Medulla oblongata (tissue), 1 donor: ENCODE data around the gene ATG3.
"Not testable (repeated sequence)": the region's sequence is repeated elsewhere in the genome, so short reads cannot be mapped to it uniquely, and the experiment has no call there.

Experiments
- DNase-seq: peaks from one replicate; pipeline ENCODE4 v3.0.0-alpha.2; 2015; ENCODE audit errors: extremely low spot score

Gene ATG3

DNA sequence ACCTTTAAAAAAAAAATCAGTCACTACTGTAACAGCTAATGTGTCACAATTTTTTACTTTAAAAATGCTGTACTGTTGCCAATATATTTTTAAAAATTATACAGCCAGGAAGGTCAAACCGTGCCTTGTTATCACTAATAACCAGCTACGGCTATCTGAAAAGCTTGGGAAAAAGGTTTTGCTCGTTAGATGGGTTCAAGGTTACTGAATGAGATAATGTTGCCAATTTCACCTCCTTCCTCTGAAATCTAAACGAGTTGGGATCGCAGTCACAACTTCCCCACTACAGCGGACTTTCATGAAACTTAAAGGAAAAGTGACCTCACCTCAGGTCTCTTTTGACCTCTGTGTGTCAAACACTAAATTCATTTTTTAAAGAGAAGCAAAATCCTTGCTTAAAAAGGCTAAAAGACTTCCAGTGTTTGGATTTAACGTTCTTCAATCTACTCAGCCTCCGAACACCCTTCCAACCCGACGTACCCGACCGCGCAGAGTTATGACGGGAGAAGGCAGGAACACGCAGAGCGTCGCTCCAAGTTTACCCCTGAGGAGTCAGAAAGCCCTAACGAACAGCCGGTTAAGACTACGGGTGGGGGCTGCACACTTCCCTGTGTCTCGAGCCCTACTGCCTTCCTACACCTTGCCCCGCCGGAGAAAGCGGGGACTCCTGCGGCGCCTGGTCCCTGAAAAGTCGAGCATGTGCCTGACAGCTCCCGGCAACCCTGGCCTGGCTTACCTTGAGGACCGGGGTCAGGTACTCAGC is 860 bp downstream of the ATG3 start:
- peak; percentile 67 for DNase-seq

DNA sequence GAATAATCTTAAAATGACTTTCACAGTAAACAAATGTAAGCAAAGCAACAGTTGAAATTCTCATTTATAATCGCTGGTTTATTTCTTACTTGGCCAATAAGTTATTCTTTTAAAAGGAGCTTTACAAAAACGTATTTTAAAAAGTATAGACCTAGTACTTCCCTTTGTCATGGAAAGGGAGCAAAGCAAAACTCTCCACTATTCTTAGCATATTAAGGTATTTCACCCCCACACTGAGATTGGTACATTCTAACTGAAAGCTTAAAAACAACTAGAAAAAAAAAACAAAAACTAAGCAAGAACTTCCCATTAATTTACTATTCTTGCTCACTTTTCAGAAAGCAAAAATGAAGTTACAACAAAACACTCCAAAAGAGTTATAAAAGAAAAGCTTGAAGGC is 1.5 kb downstream of the ATG3 start:
- DNase-seq: no peak

DNA sequence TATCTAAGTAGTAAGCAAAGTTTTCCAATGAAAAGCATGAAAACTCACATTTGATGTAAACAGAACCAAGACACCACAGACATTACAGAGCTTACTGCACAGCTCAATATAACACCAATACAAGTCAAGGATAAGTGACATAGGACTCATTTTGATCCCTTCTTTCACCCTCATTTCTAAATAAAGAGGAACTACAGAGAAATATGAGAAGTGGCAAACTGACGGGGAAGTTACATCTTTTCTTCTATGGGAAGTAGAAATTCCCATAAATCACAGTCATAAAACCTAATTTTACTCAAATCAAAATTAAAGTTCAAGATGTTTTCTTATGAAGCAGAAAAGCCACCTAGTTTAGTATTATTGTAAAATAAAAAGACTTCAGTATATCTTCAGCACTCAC is 3.8 kb downstream of the ATG3 start:
- no peak for DNase-seq

DNA sequence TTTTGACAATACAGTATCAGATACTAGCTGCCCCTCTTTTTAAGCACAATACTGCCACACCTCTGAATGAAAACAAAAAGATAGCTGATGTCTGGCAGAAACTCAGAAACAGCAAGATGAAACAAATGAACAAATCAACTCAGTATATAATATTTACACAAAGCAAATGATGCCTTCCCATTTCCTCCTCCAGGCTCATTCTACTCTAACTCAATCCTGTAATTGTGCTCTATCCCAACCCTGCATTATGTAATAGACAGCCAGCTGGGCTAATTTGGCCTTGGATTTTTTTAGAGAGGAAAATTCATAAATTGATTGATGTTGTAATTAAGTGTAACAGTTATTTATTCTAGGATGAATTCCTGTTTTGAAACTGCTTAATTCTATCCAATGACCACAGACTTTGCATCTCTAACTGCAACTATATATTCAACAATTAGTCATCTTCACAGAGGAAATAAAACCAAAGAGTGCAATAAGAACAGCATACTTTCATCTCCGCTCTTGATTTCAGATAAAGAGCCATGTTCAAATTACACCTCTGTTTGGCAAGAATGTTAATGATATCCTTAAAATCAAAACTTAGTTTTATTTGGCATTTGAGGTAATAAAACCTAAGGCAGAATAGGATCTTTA is 6.1 kb downstream of the ATG3 start:
- DNase-seq: peak; percentile 19

DNA sequence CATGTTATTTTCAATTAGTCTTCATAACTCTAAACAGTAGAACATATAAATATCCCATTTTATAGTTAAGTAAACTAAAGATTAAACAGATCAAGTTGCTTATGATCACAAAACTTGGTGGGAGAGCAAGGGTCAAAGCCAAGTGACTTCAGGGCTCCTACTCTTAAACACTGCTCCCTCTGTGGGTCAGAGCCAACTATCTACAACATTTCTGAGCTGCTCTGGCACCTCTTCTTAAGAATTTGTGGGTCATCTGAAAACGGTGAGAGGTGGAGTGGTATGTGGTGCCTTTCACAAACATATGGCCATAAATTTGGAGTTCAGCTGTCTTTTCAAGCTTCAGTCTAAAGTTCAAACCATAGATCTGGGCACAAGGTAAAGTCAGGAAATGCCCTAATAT is 10.9 kb downstream of the ATG3 start:
- DNase-seq: no peak

DNA sequence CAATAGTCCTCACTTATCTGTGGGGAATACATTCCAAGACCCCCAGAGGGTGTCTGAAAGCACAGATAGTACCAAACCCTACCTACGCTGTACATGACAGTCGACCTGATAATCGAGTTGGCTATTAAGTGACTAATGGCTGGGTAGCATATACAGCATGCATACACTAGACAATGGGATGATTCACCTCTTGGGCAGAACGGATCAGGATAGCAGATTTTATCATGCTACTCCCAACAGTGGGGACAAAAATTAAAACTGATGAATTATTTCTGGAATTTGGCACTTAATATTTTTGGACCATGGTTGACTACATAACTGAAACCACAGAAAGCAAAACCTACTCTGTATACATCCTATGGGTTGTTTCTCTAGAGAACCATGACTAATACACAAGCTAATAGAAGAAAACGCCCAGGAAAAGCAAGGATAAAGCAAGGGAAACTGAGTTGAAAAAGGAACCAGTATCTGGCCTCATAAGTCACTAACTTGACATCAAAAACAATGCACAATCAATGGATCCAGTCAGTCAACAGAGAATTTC is 15.5 kb downstream of the ATG3 start:
- DNase-seq: no peak

DNA sequence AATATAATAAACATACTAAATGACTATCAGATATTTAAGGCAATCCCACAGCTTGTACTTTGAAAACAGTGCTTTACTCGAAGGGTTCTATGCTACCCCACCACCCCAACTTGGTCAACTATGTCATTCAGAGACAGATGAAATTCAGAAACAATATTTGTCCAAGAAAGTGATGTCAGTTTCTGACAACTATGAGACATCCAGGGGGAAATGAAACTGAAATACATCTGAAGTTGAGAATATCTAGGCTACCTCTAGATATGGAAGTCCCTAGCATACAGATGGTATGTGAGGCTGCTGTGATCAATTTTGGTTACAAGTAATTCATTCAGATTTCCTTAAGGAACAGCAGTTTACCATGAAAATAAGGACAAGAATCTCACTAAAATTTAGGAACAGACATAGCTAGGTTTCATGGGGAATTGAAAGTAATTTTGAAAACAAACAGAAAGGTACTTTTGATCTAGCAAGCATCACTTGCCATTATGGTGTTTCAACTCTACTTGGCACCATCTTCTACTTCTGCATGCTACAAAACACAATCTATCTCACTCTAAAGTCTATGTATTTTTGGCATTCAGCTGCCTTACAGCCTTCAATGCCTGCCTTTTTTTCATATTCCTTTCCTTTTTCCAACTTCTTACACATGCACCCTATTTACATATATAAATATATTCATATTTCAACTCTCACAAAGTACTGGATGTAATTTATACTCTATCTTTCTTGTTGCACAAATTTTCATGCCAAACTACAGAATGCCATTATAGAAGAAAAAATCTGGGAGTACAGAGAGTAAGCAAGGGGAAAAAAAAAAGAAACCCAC is 21.7 kb downstream of the ATG3 start:
- DNase-seq: no peak

DNA sequence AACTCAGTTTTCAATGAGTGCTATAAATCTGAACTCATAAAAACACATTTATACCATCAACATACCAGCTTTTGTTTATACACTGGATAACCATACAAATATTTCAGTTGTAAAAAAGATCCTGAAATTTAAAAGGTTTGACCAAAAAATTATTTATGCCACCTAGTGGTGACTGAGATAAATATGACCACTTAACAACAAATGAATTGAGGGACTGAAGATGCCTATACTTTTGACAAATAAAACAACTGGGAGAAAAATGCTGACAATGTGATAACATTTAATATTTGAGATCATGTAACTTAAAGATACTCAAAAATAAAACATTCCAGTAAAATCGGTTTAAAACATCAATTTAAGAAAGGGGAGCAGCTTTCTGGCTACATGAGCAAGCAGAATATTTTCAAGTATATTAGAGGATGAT is 30.4 kb downstream of the ATG3 start:
- peak; percentile 21 for DNase-seq

DNA sequence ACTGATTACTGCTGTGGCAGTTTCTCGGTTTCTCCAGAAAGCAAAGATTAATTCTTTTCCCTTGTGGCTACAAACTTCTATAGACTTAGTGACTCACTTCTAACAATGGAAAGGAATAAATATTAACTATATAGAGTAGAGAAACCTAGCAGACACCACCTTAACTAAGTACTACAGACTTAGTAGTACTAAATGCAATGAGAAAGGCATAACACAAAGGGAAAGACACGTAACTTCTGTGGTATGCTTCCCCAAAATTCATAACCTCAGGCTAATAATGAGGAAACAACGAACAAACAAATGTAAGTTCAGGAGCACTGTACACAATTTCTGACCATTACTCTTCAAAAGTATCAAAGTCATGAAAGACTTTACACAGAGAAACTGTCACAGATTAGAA is 31.2 kb downstream of the ATG3 start:
- DNase-seq: no peak

DNA sequence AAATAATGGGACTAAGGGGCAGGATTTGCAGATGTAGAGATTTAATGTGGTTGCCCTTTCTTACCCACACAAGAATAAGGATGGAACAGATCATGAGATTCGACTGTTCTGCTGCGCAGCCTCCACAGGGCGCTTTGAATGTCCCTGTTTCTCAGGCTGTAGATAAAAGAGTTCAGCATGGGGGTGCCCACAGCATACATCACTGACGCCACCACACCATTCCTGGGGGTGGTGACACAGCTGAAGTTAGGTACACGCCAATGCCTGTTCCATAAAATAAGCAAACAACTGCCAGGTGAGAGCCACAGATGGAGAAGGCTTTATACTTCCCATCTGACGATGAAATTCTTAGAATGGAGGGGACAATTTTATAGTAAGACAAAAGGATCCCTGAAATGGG is 37.6 kb downstream of the ATG3 start:
- DNase-seq: not testable (repeated sequence)

DNA sequence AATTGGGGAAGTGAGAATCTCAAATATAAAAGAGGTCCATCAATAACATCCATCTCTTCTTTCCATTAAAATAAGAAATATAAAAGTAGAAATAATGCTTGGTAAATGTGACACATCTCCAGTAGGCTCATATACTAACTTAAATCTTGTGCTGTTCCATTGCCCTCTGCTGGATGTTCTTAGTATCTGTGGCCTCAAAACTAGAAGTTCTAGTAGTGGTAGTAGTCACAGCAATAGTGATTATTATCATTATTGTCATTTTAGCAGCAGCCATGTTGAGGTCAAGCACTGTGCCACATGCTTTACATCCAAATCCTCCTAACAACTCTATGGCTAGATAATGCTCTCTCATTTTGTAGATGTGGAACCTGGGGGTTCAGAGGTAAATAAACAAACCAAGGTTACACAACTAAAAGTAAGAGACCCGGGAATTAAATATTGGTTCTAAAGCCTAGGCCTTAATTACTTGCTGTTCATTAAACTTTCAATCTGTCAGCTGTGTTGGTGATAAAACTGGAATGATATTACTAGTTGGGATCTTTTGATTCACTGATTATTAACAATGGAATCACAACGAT is 42.2 kb downstream of the ATG3 start:
- peak; percentile 85 for DNase-seq

DNA sequence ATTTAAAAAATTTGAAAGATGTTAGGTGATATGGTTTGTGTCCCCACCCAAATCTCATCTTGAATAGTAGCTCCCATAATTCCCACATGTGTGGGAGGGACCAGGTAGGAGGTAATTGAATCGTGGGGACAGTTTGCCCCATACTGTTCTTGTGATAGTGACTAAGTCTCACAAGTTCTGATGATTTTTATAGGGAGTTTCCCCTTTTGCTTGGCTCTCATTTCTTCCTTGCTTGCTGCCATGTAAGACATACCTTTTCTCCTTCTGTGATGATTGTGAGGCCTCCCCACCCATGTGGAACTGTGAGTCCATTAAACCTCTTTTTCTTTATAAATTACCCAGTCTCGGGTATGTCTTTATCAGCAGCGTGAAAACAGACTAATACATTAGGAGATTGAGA is 42.8 kb downstream of the ATG3 start:
- not testable (repeated sequence) for DNase-seq

DNA sequence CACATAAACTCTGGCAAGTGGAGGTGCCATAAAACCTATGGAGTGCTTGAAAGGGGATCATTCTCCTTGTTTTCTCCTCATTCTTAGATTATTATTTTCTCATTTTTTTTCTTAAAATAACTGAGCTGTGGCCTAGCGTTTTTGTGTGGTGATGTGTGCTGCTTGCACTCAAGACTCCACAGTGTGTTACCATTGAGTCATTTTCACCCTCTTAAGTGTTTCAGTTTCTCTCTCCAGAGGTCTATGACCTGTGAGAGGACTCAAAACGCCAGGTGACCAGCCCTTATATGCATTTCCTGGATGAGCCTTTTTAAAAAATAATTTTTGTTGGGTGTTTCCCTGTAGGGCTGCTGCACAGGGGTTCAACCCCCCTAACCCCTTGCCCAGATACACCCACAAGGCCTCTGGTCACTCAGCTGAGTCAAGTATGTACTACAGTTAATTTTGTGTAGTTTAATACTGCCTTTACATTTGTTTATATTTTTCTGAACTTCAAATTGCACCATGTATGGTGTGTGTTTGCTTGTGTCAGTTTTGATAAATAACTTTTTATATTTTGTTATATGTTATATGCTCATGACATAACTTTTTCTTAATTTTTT is 47.1 kb downstream of the ATG3 start:
- no peak for DNase-seq

DNA sequence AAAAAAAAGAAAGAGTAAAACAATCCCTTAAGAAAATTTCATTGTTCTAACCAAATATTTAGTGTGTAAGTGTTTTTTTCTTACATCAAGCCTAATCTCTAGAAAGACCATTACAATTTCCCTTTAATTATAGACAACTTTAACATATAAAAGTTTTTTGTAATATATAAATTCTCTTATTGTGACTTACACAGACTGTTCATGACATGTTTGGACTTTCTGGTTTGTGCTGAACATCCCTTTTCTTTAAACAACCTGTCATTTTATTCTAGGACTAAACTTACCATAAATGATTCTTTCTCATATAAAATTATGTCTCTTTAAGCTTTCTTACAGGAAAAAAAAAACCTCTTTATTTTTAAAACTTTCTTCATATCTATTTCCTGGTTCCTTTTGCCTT is 49.4 kb downstream of the ATG3 start:
- no peak for DNase-seq

DNA sequence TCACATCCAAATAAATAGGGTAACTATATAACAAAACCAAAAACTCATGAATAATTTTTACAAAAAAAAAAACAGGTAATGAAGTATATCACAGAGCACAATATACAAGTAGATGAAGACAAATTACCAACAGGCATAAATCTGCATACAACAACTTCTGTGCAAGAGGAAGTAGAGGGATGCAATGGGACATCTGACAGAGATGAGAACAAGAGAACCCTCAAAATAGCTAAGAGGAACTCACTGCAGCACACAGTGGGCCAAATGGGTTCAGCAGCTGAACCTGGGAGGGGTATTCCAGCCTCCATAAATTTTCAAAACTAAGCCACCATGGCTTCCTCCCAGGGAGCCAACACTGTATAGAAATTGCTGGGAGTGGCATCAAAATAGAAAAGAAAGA is 52.9 kb downstream of the ATG3 start:
- DNase-seq: no peak

DNA sequence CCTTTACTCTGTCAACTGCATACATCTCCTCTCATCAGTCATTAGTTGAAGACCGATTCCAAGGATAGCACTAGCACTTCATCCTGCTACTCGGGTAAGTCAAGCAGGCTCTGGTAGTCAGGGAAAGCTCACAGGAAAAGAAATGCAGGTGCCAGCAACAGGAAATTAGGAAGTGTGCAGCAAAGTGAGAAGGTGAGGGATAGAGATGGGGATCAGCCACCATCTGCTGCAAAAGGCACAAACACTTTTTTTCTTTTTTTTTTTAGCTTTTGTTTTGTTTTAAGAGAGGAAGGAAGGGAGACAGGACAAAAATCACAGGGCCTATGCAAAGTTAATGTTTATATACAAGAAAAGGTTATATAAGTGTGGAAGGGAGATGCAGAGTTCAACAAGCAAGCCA is 53.5 kb downstream of the ATG3 start:
- DNase-seq: no peak

DNA sequence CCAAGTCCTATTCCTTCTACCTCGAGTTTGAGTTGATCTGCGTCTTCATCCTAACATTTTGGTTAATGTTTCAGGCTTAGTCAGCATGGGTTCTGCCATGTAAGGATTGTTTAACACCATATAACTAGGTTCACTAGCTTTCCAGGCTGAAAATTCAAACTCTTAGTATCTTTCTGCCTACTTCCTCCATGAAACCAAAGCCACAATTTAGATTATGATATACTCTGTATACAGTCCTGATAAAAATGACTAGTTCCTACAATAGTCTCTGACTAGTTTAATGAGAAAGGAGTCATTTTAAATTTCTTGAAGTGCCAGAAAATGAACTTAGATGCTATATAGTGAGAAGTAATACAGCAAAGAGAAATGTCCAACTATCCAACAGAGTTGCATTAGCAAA is 55.9 kb downstream of the ATG3 start:
- no peak for DNase-seq

DNA sequence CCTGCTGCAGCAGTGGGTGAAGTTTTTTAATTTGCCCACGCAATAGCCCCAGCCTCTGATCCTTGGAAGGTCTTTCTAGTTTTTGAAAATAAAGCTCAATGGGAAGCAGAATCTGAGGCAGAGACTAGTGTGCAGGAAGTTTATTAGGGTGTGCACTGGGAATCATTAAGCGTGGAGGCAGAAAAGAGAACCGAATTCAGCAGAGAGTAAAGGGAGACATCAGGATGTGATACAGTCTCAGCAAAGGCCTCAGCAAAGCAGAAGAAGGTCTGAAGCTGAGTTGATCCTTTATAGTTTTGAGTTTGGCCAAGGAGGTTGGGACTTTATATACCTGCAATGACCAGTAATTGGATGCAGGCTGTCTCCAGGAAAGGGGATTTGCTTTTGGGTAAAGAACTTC is 57.6 kb downstream of the ATG3 start:
- DNase-seq: no peak

DNA sequence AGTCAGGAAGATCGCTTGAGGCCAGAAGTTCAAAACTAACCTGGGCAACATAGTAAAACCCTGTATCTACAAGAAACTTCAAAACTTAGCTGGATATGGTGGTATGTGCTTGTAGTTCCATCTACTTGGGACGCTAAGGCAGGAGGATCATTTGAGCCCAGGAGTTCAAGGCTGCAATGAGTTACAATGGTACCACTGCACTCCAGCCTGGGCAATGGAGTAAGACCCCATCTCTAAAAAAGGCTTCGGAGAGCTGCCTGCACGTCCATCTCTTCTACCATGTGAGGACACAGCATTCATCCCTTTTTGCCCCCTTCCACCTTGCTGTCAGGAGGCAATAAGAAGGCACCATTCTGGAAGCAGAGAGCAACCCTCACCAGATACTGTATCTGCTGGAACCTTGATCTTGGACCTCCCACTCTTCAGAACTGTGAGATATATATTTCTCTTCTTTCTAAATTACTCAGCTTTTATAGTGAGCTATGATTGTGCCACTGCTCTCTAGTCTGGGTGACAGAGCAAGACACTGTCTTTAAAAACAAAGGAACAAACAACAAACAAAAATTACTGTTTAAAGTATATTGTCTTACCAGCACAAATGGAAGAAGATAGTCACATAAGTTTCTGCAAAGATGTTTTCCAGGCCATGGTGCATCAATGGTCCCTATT is 58.3 kb downstream of the ATG3 start:
- DNase-seq: no peak

DNA sequence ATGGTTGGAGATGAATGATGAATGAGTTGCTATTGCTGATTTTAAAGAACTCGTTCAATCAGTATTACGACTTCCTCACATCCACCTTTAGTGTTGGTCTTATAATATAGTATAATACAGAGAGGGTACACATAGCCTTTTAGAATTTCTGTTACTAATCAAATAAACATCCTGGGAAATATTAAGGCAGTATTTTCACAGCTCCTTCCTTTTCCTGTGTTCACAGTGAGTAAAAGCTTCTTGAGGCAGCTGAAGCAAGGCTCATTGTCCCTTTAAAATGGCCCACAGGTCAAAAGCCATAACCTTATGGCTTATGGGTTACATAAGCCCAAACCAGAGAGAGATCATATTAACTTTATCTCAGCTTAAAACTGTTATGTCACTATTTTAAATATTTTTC is 61.1 kb downstream of the ATG3 start:
- DNase-seq: no peak
